Ureter (tissue), 1 donor: ENCODE data around the gene CPSF3. TPM values are rescaled to one million over a fixed set of nuclear protein-coding genes. Genes with fewer than 3 reads are reported as not detected.
"Not testable (repeated sequence)": the region's sequence is repeated elsewhere in the genome, so short reads cannot be mapped to it uniquely, and the experiment has no call there.

ENCODE experiments used
- DNase-seq: peaks from one replicate; pipeline ENCODE4 v3.0.0-alpha.2; 2020; ENCODE audit warnings: low spot score
- total RNA-seq: library from RNA; stranded (reverse); gene quantifications from one replicate; pipeline ENCODE4 v1.2.4, GENCODE V29; 2023
- donor health status: DM: yes; HTN: yes; CAD: no.

Gene CPSF3
- total RNA-seq, 1 donor from 2014 or later, result 33.2 TPM

- no peak for DNase-seq
These were observed 42.8 kb downstream of the CPSF3 start for GRCh38 chr2:9466147-9466683.

- DNase-seq, result no peak
These were observed 44.2 kb downstream of the CPSF3 start for GRCh38 chr2:9467687-9468086.

- DNase-seq, result no peak
These were observed 47.8 kb downstream of the CPSF3 start for GRCh38 chr2:9471206-9471605.

GRCh38 chr2:9472511-9472910 is 49.1 kb downstream of the CPSF3 start:
- DNase-seq, result no peak

- DNase-seq, result no peak
These were observed 50.0 kb downstream of the CPSF3 start for GRCh38 chr2:9473308-9473984.

GRCh38 chr2:9473985-9474360 is 50.5 kb downstream of the CPSF3 start:
- DNase-seq, result peak; percentile 52

- DNase-seq, result peak; percentile 60
These were observed 51.1 kb downstream of the CPSF3 start, which contains the start of gene IAH1 for GRCh38 chr2:9474361-9475057. Gene IAH1, plus strand, starts transcription at chr2:9474551. Its CDS starts 16 bp downstream, at chr2:9474567.

- DNase-seq, result no peak
These were observed 54.5 kb downstream of the CPSF3 start for GRCh38 chr2:9477914-9478313.

- no peak for DNase-seq
These were observed 55.1 kb downstream of the CPSF3 start for GRCh38 chr2:9478526-9478925.

GRCh38 chr2:9480157-9480556 is 56.7 kb downstream of the CPSF3 start:
- DNase-seq, result no peak

GRCh38 chr2:9483107-9483506 is 59.7 kb downstream of the CPSF3 start:
- no peak for DNase-seq

- DNase-seq, result no peak
These were observed 61.1 kb downstream of the CPSF3 start for GRCh38 chr2:9484533-9484932.

- DNase-seq, result no peak
These were observed 65.4 kb downstream of the CPSF3 start for GRCh38 chr2:9488583-9489547.

- no peak for DNase-seq
These were observed 67.3 kb downstream of the CPSF3 start for GRCh38 chr2:9490789-9491188.

- DNase-seq, result no peak
These were observed 69.5 kb downstream of the CPSF3 start for GRCh38 chr2:9492927-9493326.

- no peak for DNase-seq
These were observed 70.0 kb downstream of the CPSF3 start for GRCh38 chr2:9493478-9493877.

GRCh38 chr2:9494081-9494480 is 70.6 kb downstream of the CPSF3 start:
- no peak for DNase-seq

GRCh38 chr2:9497017-9497416 is 73.6 kb downstream of the CPSF3 start:
- no peak for DNase-seq

- no peak for DNase-seq
These were observed 74.8 kb downstream of the CPSF3 start for GRCh38 chr2:9498210-9498609.

- DNase-seq, result no peak
These were observed 85.5 kb downstream of the CPSF3 start for GRCh38 chr2:9508931-9509330.

- DNase-seq, result not testable (repeated sequence)
These were observed 90.5 kb downstream of the CPSF3 start for GRCh38 chr2:9513946-9514345.
